ENCODE measurements around the gene MAST2.
"Not testable (repeated sequence)": the region's sequence is repeated elsewhere in the genome, so short reads cannot be mapped to it uniquely, and the experiment has no call there.

MAST2 gene

DNA sequence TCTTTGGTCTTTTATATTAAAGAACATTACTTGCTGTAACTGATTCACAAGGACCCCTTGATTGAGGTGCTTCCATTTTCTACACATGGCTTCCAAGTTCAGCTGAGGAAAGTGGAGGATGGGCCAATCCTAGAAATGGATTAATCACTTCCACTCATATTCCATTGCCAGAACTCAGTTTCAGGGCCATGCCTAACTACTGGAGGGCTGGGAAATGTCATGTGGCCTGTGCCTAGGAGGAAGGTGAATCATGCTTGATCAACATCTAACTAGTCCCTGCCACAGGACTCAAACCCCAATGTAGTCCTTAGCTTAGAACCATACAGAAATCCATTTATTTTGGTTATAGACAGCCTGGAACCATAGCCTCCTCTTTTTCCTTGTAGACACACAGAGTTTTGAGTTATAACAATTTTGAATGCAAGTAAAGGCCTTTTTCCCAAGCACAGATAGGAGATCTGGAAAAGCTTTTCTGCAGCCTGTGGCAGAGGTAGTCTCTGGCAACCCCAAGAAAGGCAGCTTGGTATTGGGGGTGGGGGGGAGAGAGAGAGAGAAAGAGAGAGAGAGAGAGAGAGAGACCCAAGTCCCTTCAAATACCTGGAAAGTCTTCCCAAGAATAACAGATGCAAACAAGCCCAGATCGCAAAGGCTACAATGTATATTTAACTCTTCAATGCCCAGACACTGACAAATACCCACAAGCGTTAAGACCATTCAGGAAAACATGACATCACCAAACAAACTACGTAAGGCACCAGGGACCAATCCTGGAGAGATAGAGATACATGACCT lies 12.5 kb downstream of the MAST2 start:
- no peak for DNase-seq

DNA sequence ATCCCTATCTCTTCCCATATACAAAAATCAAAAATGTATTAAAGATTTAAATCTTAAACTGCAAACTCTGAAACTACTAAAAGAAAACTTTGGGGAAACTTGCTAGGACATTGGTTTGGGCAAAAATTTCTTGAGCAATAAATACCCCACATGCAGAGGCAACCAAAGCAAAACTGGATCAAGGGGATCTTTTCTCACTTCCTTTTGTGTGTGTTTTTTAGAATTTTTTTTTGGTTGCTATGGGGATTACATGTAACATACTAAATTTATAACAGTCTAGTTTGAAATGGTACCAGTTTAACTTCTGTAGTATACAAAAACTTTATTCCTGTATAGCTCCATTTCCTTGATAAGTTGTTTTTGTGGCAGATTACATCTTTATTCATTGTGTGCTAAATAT lies 16.8 kb downstream of the MAST2 start:
- no peak for DNase-seq

DNA sequence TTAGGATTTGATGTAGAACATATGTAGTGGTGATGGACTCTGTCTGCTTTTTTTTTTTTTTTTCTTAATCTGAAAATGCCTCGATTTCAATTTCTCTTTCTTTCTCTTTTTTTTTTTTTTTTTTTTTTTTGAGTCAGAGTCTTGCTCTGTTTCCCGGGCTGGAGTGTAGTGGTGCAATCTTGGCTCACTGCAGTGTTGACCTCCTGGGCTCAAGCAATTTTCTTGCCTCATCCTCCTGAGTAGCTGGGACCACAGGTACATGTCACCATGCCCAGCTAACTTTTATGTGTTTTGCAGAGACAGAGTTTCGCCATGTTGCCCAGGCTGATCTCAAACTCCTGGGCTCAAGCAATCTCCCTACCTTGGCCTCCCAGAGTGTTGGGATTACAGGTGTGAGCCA lies 17.4 kb downstream of the MAST2 start:
- no peak for DNase-seq

DNA sequence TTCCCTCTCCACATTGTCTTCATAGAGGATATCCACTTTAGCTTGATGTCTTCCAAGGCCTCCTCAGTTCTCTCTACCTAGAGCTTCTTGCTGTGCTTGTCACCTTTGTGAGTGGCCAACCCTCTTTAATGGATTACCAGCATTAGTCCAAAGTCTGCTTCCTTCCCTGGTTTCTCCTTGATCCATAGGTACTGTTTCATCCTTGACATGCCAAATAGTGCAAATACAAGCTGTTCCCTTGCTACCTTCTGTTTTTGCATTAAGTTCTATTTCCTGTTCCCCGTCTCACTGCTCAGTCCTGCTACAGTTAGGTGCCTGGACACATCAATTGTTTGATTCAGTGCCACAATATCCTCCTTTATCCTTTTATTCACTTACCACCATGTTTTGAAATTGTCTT lies 19.2 kb downstream of the MAST2 start:
- no peak for DNase-seq

DNA sequence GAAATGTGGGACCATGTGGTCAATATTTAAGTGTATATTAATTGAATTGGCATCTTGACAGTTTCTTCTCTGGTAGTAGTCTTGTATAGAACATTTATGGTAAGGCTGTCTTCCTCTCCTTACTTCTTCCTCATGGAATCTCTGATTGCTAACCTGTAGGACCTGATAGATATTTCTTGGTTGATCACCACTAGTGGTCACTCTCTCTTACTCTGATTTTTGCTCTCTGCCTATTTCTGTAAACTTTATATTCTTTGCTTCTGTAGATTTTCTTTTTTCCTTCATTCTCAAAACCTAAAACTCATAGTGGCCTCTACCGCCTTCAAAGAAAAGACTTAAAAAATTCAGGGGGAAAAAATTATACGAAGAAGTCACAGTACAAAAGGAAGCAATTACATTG lies 21.2 kb downstream of the MAST2 start:
- DNase-seq = no peak

DNA sequence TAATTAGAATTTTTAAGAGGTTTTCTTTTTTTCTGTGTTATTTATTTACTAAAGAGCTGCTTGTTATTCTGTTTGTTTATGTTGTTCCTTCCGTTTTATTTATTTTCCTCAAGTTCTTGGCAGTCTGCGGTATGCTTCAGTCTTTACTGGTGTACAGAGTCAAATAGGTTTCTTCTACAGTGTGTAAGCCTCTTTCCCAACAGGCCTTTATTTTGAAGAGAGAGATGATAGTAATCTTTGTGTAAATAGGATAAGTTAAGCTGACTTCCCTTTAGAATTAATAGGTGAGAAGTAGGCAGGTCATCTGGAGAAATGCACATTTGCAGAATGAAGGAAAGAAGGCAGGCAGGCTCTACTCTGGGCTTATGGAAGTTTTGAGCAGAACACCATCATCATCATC lies 23.8 kb downstream of the MAST2 start:
- no peak for DNase-seq

DNA sequence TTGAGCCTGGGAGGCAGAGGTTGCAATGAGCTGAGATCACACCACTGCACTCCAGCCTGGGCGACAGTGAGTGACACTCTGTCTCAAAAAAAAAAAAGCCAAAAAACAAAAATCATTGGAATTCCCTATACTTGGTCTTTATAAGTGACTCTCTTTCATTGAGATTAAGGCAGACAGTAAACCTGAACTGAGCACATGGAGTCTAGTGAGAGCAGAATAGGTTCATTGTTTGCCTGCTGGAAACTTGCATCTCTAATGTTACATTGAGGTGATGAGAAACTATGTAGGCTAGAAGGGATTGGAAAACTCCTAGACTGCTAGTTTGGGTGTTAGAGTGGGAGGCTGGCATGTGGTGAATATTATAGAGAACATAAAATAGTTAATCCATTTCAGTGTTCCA lies 25.4 kb downstream of the MAST2 start:
- DNase-seq = no peak

DNA sequence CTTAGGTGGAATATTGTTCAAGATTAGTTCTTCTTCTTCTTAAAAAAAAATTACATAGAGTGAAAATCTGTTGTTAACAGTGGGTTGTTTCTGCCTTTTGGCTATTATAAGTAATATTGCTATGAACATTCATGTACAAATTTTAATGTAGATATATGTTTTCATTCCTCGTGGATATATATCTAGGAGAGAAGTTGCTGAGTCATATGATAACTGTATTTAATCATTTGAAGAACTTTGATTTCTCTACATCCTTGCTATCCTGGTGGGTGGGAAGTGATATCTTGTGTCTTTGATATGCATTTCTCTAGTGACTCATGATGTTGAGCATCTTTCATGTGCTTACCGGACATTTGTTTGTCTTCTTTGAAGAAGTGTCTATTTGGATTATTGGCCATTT lies 29.9 kb downstream of the MAST2 start:
- no peak for DNase-seq

DNA sequence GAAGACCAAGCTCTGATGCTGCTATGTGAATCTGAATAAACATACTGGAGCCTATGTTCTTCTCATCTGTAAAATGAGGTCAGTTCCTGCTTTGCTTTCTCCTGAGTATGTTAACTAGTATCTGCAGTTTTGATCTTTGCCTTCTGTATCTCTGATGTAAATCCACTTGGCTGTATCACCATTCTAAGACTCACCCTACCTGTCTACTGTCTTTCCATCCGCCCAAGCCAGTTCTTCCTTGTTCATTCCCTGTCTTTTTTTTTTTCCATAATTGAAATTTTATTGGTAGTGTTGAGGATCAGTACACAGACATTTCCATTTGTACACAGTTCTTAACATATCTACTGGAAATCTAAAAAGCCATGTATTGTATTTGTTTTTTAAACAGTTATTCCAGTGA lies 31.3 kb downstream of the MAST2 start:
- no peak for DNase-seq

DNA sequence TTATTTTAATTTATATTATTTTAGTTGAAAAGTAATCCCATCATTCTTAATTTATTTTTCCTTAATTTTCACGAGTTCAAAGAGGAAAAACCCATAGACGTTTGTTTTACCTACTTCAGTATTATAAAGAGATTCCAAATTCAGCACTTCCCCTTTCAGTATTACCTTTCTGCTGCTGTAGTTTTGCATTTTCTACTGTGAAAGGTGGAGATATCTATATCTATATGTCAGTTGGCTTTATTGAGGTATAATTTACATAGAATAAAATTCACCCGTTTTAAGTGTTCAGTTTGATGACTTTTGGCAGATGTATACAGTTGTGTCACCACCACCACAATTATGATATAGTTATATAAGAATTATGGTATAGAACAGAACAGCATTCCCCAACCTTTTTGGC lies 33.0 kb downstream of the MAST2 start:
- DNase-seq = no peak

DNA sequence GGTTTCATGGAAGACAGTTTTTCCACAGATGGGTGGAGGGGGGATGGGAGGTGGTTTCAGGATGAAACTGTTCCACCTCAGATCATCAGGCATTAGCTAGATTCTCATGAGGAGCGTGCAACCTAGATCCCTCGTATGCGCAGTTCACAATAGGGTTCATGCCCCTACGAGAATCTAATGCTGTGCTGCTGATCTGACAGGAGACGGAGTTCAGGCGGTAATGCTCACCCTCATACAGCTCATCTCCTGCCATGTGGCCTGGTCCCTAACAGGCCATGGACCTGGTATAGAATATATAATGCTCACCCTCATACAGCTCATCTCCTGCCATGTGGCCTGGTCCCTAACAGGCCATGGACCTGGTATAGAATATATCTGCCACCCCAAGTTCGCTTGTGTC lies 33.4 kb downstream of the MAST2 start:
- not testable (repeated sequence) for DNase-seq

DNA sequence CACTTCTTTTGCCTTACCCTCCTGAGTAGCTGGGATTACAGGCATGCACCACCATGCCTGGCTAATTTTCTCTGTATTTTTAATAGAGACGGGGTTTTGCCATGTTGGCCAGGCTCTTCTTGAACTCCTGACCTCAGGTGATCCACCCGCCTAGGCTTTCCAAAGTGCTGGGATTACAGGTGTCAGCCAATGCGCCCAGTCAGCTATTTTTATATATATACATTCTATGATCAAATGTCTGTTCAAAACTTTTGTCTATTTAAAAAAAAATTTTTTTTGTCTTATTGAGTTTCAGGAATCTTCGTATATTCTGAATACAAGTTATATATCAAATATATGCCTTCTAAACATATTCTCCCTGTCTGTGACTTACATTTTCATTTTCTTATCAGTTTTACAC lies 34.9 kb downstream of the MAST2 start:
- not testable (repeated sequence) for DNase-seq

DNA sequence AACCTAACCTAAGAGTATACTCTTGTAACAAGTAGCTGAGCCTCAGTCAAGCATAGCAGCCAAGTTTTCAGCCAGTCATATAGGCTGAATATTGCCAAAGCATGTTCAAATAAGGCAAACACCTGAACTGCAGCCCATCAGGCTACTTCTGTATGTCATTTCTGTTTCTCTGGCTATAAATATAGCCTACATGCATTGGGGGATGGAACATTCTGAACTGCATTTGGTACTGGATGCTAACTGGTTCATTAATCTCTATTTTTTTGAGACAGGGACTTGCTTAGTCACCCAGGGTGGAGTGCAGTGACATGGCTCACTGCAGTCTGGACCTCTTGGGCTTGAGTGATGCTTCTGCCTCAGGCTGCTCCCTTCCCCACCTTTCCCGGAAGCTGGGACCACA lies 37.3 kb downstream of the MAST2 start:
- no peak for DNase-seq

DNA sequence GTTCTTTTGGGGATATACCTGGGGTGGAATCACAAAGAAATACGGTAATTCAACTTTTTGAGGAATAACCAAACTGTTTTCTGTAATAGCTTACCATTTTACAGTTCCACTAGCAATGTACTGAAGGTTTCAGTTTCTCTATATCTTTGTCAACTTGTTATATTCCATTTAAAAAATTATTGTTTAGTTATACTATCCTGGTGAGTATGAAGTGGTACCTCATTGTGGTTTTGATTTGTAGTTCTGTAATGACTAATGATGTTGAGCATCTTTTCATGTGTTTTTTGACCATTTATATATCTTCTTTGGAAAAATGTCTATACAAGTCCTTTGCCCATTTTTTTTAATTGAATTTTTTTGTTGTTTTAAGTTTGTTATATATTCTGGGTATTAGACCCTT lies 39.4 kb downstream of the MAST2 start:
- DNase-seq = no peak

DNA sequence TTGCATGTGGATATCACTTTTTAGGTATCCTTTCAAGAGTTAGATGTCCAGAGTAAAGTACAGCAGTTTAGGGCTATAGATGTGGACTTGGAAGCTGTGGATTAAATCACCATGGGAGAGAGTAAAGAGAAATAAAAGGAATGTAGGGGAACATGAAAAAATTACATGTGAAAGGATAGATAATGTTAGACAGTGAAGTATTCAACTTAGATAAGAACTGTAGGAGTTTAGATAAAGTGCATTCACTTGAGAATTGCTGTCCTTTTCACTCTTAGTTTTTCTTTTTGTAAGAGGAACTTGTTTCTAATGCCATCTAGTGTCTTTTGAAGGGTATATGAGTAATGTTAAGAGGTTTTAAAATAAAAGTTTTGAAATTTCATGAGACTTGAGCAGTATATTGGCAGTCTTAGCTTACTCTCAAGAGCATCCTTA lies 40.1 kb downstream of the MAST2 start:
- no peak for DNase-seq

DNA sequence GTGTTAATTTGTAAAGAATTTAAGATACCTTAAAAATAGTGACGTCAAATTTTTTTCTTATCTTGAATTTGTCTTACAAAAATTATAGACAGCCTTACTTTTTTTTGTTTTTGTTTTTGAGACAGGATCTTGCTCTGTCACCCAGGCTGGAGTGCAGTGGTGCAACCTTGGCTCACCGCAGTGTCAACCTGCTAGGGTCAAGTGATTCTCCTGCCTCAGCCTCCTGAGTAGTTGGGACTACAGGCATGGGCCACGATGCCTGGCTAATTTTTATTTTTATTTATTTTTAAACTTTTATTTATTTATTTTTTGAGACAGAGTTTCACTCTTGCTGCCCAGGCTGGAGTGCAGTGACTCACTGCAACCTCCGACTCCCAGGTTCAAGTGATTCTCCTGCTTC lies 40.6 kb downstream of the MAST2 start:
- DNase-seq = not testable (repeated sequence)

DNA sequence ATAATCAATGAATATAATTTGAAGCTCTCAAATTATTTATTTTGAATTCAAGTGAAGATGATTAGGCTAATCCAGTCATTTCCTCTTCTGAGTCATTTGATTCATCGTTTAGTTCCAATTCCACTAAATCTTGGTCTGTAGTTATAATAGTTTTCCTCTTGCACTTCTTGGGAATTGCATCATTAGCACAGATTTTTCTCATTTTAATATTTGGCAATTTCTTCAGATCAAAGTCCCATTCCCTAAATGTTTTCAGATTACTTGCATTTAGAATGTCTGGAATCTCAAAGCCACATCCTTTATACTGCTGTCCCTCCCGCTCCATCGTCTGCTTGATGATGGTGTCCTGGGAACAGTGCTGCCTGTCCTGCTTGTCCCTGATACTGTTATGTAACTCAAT lies 43.5 kb downstream of the MAST2 start:
- no peak for DNase-seq

DNA sequence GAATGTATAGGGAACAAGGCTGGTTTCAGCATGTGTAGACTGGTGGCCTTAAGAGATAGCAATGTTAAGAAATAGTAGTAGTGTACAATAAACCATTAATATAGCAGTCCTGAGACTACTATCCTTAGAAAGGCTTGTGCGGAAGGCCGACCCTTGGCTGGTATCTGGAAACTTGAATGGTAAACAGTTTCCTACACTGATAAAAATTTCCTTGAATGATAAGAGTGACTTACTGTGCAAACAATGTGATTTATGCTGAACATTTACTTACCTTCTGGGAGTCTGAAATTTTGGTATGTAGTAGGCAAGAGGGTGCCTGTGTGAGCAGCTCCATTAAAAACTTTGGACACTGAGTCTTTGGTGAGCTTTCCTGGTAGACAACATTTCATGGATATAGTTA lies 44.7 kb downstream of the MAST2 start:
- DNase-seq = no peak

DNA sequence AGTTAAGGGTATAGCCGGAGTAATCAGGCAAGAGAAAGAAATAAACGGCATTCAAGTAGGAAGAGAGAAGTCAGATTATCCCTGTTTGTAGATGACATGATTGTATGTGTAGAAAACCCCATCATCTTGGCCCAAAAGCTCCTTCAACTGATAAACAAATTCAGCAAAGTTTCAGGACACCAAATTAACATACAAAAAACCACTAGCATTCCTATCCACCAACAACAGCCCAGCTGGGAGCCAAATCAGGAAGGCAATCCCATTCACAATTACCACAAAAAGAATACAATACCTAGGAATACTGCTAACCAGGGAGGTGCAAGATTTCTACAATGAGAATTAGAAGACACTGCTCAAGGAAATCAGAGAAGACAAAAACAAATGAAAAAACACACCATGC lies 45.3 kb downstream of the MAST2 start:
- no peak for DNase-seq

DNA sequence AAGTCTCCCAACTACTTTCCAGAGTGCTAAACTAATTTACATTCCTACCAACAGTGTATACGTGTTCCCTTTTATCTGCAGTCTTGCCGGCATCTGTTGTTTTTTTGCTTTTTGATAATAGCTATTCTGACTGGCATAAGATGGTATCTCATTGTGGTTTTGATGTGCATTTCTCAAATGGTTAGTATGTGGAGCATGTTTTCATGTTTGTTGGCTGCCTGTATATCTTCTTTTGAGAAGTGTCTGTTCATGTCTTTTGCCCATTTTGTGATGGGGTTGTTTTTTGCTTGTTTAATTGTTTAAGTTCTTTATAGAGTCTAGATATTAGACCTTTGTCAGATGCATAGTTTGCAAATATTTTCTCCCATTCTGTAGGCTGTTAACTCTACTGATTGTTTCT lies 46.6 kb downstream of the MAST2 start:
- no peak for DNase-seq

DNA sequence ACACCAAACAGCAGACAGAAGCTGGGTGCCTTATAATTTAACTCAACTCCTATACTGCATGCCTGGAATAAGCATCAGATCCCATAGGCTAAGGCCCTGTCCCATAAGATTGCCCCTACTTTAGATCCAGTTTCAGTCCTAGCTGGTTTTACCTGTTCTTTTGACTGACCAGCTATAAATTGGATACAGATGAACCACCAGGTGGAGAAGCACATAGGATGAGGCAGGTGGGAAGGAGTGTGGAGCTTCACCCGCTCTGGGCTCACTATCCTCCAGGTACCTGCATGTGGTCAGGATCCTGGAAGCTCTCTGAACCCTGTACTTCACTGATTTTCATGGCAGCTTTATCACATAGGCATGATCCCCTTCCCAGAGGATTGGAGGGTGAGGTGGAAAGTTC lies 51.3 kb downstream of the MAST2 start:
- no peak for DNase-seq

DNA sequence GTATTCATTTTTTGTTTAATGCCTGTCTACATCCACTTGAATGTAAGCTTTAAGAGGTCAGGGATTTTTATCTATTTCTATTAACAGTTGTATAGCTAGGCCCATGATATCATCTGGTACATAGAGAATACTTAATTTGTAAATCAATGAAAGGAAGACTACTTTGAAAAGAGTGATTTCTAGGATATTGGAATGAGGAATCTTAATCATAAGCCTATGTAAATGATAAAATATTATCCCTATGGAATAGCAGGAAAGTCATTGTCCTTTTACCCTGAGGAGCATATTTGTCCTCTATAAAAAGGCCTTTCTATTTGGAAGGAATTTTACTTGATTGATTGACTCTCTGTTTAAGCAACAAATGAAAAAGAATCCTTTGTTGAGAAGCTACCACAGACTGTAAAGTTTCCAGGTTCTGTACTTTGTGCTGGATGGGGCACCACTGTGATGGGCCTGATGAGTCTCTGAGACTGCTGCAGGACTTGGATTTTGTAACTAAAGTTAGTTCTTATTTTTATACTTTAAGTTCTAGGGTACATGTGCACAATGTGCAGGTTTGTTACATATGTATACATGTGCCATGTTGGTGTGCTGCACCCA lies 53.8 kb downstream of the MAST2 start:
- DNase-seq = no peak

DNA sequence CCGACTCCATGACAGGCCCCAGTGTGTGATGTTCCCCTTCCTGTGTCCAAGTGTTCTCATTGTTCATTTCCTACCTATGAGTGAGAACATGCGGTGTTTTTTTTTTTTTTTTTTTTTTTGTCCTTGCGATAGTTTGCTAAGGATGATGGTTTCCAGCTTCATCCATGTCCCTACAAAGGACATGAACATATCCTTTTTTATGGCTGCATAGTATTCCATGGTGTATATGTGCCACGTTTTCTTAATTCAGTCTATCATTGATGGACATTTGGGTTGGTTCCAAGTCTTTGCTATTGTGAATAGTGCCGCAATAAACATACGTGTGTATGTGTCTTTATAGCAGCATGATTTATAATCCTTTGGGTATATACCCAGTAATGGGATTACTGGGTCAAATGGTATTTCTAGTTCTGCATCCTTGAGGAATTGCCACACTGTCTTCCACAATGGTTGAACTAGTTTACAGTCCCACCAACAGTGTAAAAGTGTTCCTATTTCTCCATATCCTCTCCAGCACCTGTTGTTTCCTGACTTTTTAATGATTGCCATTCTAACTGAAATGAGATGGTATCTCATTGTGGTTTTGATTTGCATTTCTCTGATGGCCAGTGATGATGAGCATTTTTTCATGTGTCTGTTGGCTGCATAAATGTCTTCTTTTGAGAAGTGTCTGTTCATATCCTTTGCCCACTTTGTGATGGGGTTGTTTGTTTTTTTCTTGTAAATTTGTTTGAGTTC lies 54.5 kb downstream of the MAST2 start:
- DNase-seq = not testable (repeated sequence)

DNA sequence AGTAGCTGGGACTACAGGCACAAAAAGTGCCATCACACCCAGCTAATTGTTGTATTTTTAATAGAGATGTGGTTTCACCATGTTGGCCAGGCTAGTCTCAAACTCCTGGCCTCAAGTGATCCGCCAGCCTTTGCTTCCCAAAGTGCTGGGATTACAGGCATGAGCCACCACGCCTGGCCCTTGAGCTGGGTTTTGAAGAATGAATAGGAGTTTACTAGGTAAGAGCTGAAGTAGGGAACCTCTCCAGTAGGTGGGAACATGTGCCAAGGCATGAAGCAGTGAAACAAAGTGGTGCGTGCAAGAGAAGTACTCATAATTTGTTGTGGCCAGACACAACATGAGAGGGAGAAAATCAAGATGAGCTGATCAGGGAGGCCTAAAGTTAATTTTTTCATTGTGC lies 55.8 kb downstream of the MAST2 start:
- no peak for DNase-seq

All from NCI-H524 treated with DMSO at 0.1 percent for 48 hours (cell line).